ENCODE data around the gene GPX4.

DNA sequence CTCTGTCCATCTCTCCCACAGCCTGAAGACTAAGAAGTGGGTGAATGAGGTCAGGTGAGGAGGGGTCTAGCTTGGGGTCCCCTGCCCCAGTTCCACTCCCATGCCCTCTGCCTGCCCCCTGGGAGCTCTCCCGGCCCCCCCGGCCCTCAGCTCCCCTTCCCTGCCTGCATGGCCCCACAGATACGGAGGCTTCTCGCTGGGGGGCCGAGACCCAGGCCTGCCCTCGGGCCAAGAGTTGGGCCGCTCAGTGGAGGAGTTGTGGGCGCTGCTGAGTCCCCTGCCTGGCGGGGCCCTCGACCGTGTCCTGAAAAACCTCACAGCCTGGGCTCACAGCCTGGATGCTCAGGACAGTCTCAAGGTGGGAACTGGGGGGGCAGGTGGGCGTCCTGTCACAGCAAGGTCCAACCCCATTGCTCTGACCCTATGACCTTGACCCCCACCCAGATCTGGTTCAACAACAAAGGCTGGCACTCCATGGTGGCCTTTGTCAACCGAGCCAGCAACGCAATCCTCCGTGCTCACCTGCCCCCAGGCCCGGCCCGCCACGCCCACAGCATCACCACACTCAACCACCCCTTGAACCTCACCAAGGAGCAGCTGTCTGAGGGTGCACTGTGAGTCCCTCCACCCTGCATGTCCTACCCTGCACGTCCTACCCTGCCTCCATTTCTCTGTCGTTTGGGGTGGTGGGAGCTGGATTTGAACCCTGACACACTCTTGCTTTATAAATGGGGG is 47.7 kb upstream of the GPX4 start:
- no peak for TF ChIP-seq EZH2 (IDR thresholded peaks at IDR 0.05; ENCODE audit: borderline replicate concordance, insufficient read depth, low read length, poor library complexity, severe bottlenecking)
- TF ChIP-seq POLR2AphosphoS5 (IDR thresholded peaks at IDR 0.05): no peak
- TF ChIP-seq, protein P1, sequence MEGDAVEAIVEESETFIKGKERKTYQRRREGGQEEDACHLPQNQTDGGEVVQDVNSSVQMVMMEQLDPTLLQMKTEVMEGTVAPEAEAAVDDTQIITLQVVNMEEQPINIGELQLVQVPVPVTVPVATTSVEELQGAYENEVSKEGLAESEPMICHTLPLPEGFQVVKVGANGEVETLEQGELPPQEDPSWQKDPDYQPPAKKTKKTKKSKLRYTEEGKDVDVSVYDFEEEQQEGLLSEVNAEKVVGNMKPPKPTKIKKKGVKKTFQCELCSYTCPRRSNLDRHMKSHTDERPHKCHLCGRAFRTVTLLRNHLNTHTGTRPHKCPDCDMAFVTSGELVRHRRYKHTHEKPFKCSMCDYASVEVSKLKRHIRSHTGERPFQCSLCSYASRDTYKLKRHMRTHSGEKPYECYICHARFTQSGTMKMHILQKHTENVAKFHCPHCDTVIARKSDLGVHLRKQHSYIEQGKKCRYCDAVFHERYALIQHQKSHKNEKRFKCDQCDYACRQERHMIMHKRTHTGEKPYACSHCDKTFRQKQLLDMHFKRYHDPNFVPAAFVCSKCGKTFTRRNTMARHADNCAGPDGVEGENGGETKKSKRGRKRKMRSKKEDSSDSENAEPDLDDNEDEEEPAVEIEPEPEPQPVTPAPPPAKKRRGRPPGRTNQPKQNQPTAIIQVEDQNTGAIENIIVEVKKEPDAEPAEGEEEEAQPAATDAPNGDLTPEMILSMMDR (IDR thresholded peaks at IDR 0.05; ENCODE audit: poor library complexity, severe bottlenecking): no peak
